CD4-positive, alpha-beta T cell treated with Interleukin-17A for 1 hour (primary cell): ENCODE measurements around the gene FOCAD.

ENCODE experiments used
- DNase-seq: peaks from one replicate; pipeline ENCODE4 v3.0.0-alpha.2; 2020

Gene FOCAD

GRCh38 chr9:21031091-21031807 lies 347.2 kb downstream of the FOCAD start, which contains the start of gene HACD4:
HACD4 (minus strand) TSS chr9:21031640; CDS start chr9:21031590, 50 bp downstream.
- peak; percentile 77 for DNase-seq

- no peak for DNase-seq
Observed at GRCh38 chr9:21031808-21032183, 347.7 kb downstream of the FOCAD start.

- no peak for DNase-seq
Observed at GRCh38 chr9:21037278-21037677, 353.2 kb downstream of the FOCAD start.

- DNase-seq, result no peak
Observed at GRCh38 chr9:21039302-21039701, 355.2 kb downstream of the FOCAD start.

GRCh38 chr9:21042466-21042865 lies 358.4 kb downstream of the FOCAD start:
- DNase-seq, result no peak

- no peak for DNase-seq
Observed at GRCh38 chr9:21043841-21044240, 359.8 kb downstream of the FOCAD start.
